H1 (cell line): ENCODE measurements around the gene APOL6. TPM values are rescaled to one million over a fixed set of nuclear protein-coding genes. Genes with fewer than 3 reads are reported as not detected.
A peak's percentile ranks its signal among the peaks of the same experiment; 100 is the strongest.

ENCODE experiments used
- CTCF ChIA-PET: fragments of 300-600 bp; sonication (Branson Sonifier 250); formaldehyde crosslinking; loops from one replicate; lab custom pipeline; 2021; ENCODE audit not compliant: partially characterized antibody; lab: Charles Lee
- POLR2A ChIA-PET: fragments of 300-600 bp; sonication (Branson Sonifier 250); formaldehyde crosslinking; loops from one replicate; lab custom pipeline; 2021; ENCODE audit warnings: inconsistent platforms; ENCODE audit not compliant: partially characterized antibody; lab: Charles Lee
- DNase-seq, 2 experiments: peaks; one replicate each; pipeline versions ENCODE4 v3.0.0 to v3.0.0-alpha.2; 2010 to 2022; ENCODE audit warnings: low spot score in 2 of 2, low read depth in 1 of 2, mixed read lengths in 1 of 2
- FAIRE-seq: peaks from 2 replicates; lab custom pipeline; 2011; peaks lifted over from hg19 to GRCh38; lab: Jason Lieb, UNC
- H2AFZ ChIP-seq: 2 replicates; pipeline ENCODE4 v1.8.1; 2012; ENCODE audit warnings: low read length, inconsistent platforms
- H2AK5ac ChIP-seq: 2 replicates; pipeline ENCODE4 v1.6.1; 2013; ENCODE audit warnings: low read depth, low read length
- H2BK120ac ChIP-seq: replicated peaks from 2 replicates; pipeline ENCODE3; 2013; ENCODE audit warnings: low read depth, low read length, inconsistent platforms
- H2BK12ac ChIP-seq: 2 replicates; pipeline ENCODE4 v1.6.1; 2013; ENCODE audit warnings: low read depth, low read length
- H2BK15ac ChIP-seq: 2 replicates; pipeline ENCODE4 v1.6.1; 2013; ENCODE audit warnings: low read length
- H2BK20ac ChIP-seq: 2 replicates; pipeline ENCODE4 v1.6.1; 2013; ENCODE audit warnings: low read length
- H2BK5ac ChIP-seq: 2 replicates; pipeline ENCODE4 v1.6.1; 2013; ENCODE audit warnings: low read depth, low read length
- H3K14ac ChIP-seq: 2 replicates; pipeline ENCODE4 v1.6.1; 2013; ENCODE audit warnings: inconsistent platforms; ENCODE audit not compliant: insufficient read length
- H3K18ac ChIP-seq: 2 replicates; pipeline ENCODE4 v1.6.1; 2013; ENCODE audit warnings: low read length; ENCODE audit errors: extremely low read depth
- H3K23ac ChIP-seq: 2 replicates; pipeline ENCODE4 v1.6.1; 2013; ENCODE audit warnings: inconsistent platforms; ENCODE audit not compliant: insufficient read length
- H3K23me2 ChIP-seq: 2 replicates; pipeline ENCODE4 v1.6.1; 2013; ENCODE audit warnings: low read depth, low read length
- H3K27ac ChIP-seq: 2 replicates; pipeline ENCODE4 v1.6.1; 2011; ENCODE audit warnings: low read depth, low read length, inconsistent platforms
- H3K27me3 ChIP-seq, 4 experiments: replicated peaks in 1 of 4; 1 replicate in 1 of 4; 2 replicates in 3 of 4; pipeline versions ENCODE4 v1.6.1 to v1.8.1; 2011 to 2013; ENCODE audit warnings: low read length in 3 of 4, mild to moderate bottlenecking in 3 of 4, inconsistent platforms in 2 of 4, mixed read lengths in 2 of 4, moderate library complexity in 1 of 4; ENCODE audit not compliant: control insufficient read depth in 3 of 4, insufficient read depth in 3 of 4; ENCODE audit errors: extremely low read depth in 1 of 4
- H3K36me3 ChIP-seq, 4 experiments: 2 replicates each; pipeline versions ENCODE4 v1.6.1 to v1.8.1; 2011 to 2013; ENCODE audit warnings: mild to moderate bottlenecking in 4 of 4, low read length in 3 of 4, moderate library complexity in 2 of 4, control low read depth in 1 of 4, inconsistent platforms in 1 of 4; ENCODE audit not compliant: insufficient read depth in 4 of 4, control insufficient read depth in 2 of 4
- H3K4ac ChIP-seq: replicated peaks from 2 replicates; pipeline ENCODE3; 2013; ENCODE audit warnings: low read length, low read depth, mixed read lengths, inconsistent platforms; ENCODE audit not compliant: insufficient read length
- H3K4me1 ChIP-seq, 4 experiments: replicated peaks in 1 of 4; 1 replicate in 1 of 4; 2 replicates in 3 of 4; pipeline versions ENCODE4 v1.6.1 to v1.8.1; 2011 to 2013; ENCODE audit warnings: low read length in 3 of 4, inconsistent platforms in 2 of 4, mixed read lengths in 1 of 4; ENCODE audit not compliant: insufficient read depth in 4 of 4, control insufficient read depth in 3 of 4
- H3K4me2 ChIP-seq, 2 experiments: 2 replicates each; pipeline versions ENCODE4 v1.6.1 to v1.8.1; 2011 to 2013; ENCODE audit warnings: low read depth in 2 of 2, low read length in 2 of 2, control low read depth in 1 of 2, inconsistent platforms in 1 of 2, mild to moderate bottlenecking in 1 of 2; ENCODE audit not compliant: insufficient read depth in 1 of 2
- H3K4me3 ChIP-seq, 4 experiments: fragments of 200-600, 300-600 bp in 1 of 4; sonication (generic), shearing (Covaris generic), sonication (Bioruptor Twin) in 1 of 4; 2 replicates each; pipeline versions ENCODE4 v1.5.1 to v1.8.1; 2011 to 2016; ENCODE audit warnings: low read length in 4 of 4, low read depth in 3 of 4, control low read depth in 2 of 4, inconsistent platforms in 2 of 4, mild to moderate bottlenecking in 2 of 4, mixed read lengths in 1 of 4, moderate library complexity in 1 of 4; ENCODE audit not compliant: insufficient read depth in 2 of 4; ENCODE audit errors: extremely low read depth in 1 of 4
- H3K56ac ChIP-seq: replicated peaks from 2 replicates; pipeline ENCODE3; 2013; ENCODE audit warnings: low read depth, mild to moderate bottlenecking, mixed read lengths, low read length, inconsistent platforms; ENCODE audit not compliant: insufficient read length
- H3K79me1 ChIP-seq: 2 replicates; pipeline ENCODE4 v1.6.1; 2013; ENCODE audit warnings: low read depth, low read length, control low read depth
- H3K79me2 ChIP-seq, 2 experiments: 2 replicates each; pipeline versions ENCODE4 v1.6.1 to v1.8.1; 2012 to 2013; ENCODE audit warnings: low read length in 2 of 2, mild to moderate bottlenecking in 2 of 2, inconsistent platforms in 1 of 2; ENCODE audit not compliant: insufficient read depth in 2 of 2, control insufficient read depth in 1 of 2
- H3K9ac ChIP-seq, 4 experiments: replicated peaks in 1 of 4; 1 replicate in 1 of 4; 2 replicates in 3 of 4; pipeline versions ENCODE4 v1.6.1 to v1.8.1; 2011 to 2013; ENCODE audit warnings: low read depth in 3 of 4, low read length in 3 of 4, control low read depth in 2 of 4, mild to moderate bottlenecking in 2 of 4, moderate library complexity in 2 of 4, inconsistent platforms in 1 of 4; ENCODE audit errors: extremely low read depth in 1 of 4
- H3K9me3 ChIP-seq, 2 experiments: 2 replicates each; pipeline versions ENCODE4 v1.6.1 to v1.8.1; 2012 to 2013; ENCODE audit warnings: mild to moderate bottlenecking in 2 of 2, moderate library complexity in 2 of 2, control low read depth in 1 of 2, inconsistent platforms in 1 of 2, low read depth in 1 of 2, low read length in 1 of 2, mixed read lengths in 1 of 2; ENCODE audit not compliant: insufficient read depth in 2 of 2
- H4K20me1 ChIP-seq, 2 experiments: replicated peaks in 1 of 2; 2 replicates each; pipeline versions ENCODE3 to v1.8.1; 2011 to 2013; ENCODE audit warnings: inconsistent platforms in 2 of 2, low read length in 2 of 2, mild to moderate bottlenecking in 1 of 2; ENCODE audit not compliant: insufficient read depth in 2 of 2, control insufficient read depth in 1 of 2
- H4K5ac ChIP-seq: 2 replicates; pipeline ENCODE4 v1.6.1; 2013; ENCODE audit warnings: low read length, low read depth, mixed read lengths, inconsistent platforms; ENCODE audit not compliant: insufficient read length
- H4K8ac ChIP-seq: 2 replicates; pipeline ENCODE4 v1.8.0; 2013; ENCODE audit warnings: mild to moderate bottlenecking, moderate library complexity, low read length, inconsistent platforms; ENCODE audit not compliant: insufficient read depth; ENCODE audit errors: extremely low read depth
- H4K91ac ChIP-seq: replicated peaks from 2 replicates; pipeline ENCODE3; 2013; ENCODE audit warnings: low read length, mixed read lengths, inconsistent platforms; ENCODE audit not compliant: insufficient read length
- ATF3 ChIP-seq: IDR thresholded peaks from 2 replicates; pipeline ENCODE4 v1.6.1; 2011; ENCODE audit warnings: low read depth, mild to moderate bottlenecking, low read length; ENCODE audit not compliant: insufficient read depth
- RAD21 ChIP-seq, 2 experiments: IDR thresholded peaks in 1 of 2; conservative IDR thresholded peaks in 1 of 2; 2 replicates each; pipeline ENCODE4 v1.6.1; 2011; ENCODE audit warnings: low read depth in 2 of 2, low read length in 2 of 2, improper control_type of control experiment in 1 of 2, inconsistent platforms in 1 of 2, mild to moderate bottlenecking in 1 of 2, moderate library complexity in 1 of 2
- WGBS, 2 experiments: shearing (Covaris generic) in 1 of 2; methylation state at CpG; one replicate each; pipeline versions ENCODE4 v1.1.6 to v1.1.7; 2013 to 2015; ENCODE audit warnings: low lambda C conversion rate in 2 of 2, mixed read lengths in 2 of 2, inconsistent platforms in 1 of 2, low coverage in 1 of 2, missing lambda C conversion rate in 1 of 2; ENCODE audit not compliant: insufficient replicate concordance in 2 of 2, insufficient coverage in 1 of 2, insufficient read length in 1 of 2; ENCODE audit errors: extremely low coverage in 1 of 2, missing lambda C conversion rate in 1 of 2; 5-methylcytosine and 5-hydroxymethylcytosine counted together
- polyA plus RNA-seq, 7 experiments: library from polyadenylated mRNA; depleted of rRNA in 3 of 7; stranded (reverse) in 5 of 7; unstranded in 2 of 7; fragments of >200 nt in 5 of 7; fragments of 200-250 nt in 2 of 7; gene quantifications; 1 replicate in 5 of 7; 2 replicates in 1 of 7; 4 replicates in 1 of 7; pipeline versions ENCODE4 v1.2.1 to v1.2.3, GENCODE V29; 2011 to 2013; ENCODE audit warnings: missing spikeins in 2 of 7, mixed read lengths in 2 of 7
- total RNA-seq: library from RNA; stranded (reverse); fragmentation: NEBNext Ultra II Directional; extraction: Animal tissue kit (Norgen Biotek cat#: 25700); gene quantifications from 2 replicates; pipeline ENCODE4 v1.2.1, GENCODE V29; 2021

APOL6 gene
- total and polyA plus RNA-seq, 2 of the 8 experiments (the other 6 are each of a cell fraction or from before 2014, with no cell fraction given), result 0.06 to 0.13 TPM

GRCh38 chr22:35649026-35649553 is 844 bp downstream of the APOL6 start:
- CTCF ChIA-PET, result interaction anchor here (0.6 to 1.8 kb wide), 7 partner anchors 14 to 614 kb away, joined by 3 to 6 read pairs (median 3); no protein-coding TSS in a partner anchor
- H3K27ac ChIP-seq, result no peak overlapping the region
- POLR2A ChIA-PET, result interaction anchor here (0.7 to 2.2 kb wide), 5 partner anchors 8 to 84 kb away, joined by 3 to 6 read pairs (median 5); no protein-coding TSS in a partner anchor

More at GRCh38 chr22:35649026-35649553, 844 bp downstream of the APOL6 start:
- Histone ChIP-seq H3K18ac (no peak overlapping the region), H2BK120ac (no peak overlapping the region), H3K4me2 (0 out of 4 replicates have a peak overlapping the region, but pooled peaks of 1 of the 2 experiments have one; percentile 42), H3K56ac (no peak overlapping the region), H4K8ac (no peak overlapping the region), H3K36me3 (no peaks in the 10 kb centered on the region), H4K20me1 (no peaks in the 10 kb centered on the region), H4K5ac (no peak overlapping the region), H3K9me3 (no peaks in the 10 kb centered on the region), H4K91ac (no peak overlapping the region), H3K4ac (no peak overlapping the region), H2BK12ac (no peak overlapping the region), H3K27me3 (no peaks in the 10 kb centered on the region)
- TF ChIP-seq ATF3 (no peak), RAD21 (IDR thresholded peaks at IDR 0.05 in 1 of 2, conservative IDR thresholded peaks at IDR 0.05 in 1 of 2; ENCODE audit: low read depth in 2 of 2, low read length in 2 of 2) (no peak)
- TF ChIP-seq, all 59 proteins: peak for 0
- no peaks in the 10 kb centered on the region for H3K23me2 ChIP-seq
- H2BK5ac ChIP-seq, result no peak overlapping the region
- peak overlapping the region; percentile 97 for H2AFZ ChIP-seq
- H2BK20ac ChIP-seq, result peak overlapping the region; percentile 43; the same call in 1 of the 2 replicates
- no peak overlapping the region for H3K14ac ChIP-seq
- no peak overlapping the region for H2AK5ac ChIP-seq
- FAIRE-seq (no peak), DNase-seq (no peak)
- WGBS, 2 experiments, result 94 to 100% methylated on average over 1 to 7 of the region's 7 CpGs
- H3K79me1 ChIP-seq, result no peaks in the 10 kb centered on the region
- H3K4me3 ChIP-seq, result no peak overlapping the region
- no peak overlapping the region for H3K23ac ChIP-seq
- no peak overlapping the region for H3K9ac ChIP-seq
- H3K4me1 ChIP-seq, result peaks cover 0 to 7% (median 5%) of the 10 kb centered on the region in 4 experiments; a peak in 5 of 7 replicates
- H3K79me2 ChIP-seq, result no peaks in the 10 kb centered on the region
- no peak overlapping the region for H2BK15ac ChIP-seq
